ENCODE measurements around the gene NFXL1. TPM values are rescaled to one million over a fixed set of nuclear protein-coding genes. Genes with fewer than 3 reads are reported as not detected.

Gene NFXL1
- total RNA-seq, 4 donors from 2014 or later, result 5.2 to 13.4 (median 7.5) TPM

- intact Hi-C loops (cut with DNase I), result no loop called here
- Histone ChIP-seq H3K27me3 (no peaks in the 10 kb centered on the region), H3K27ac (peak overlapping the region; percentile 9 to 90 (median 84)), H3K9me3 (peaks cover 0 to 5% (median 0%) of the 10 kb centered on the region in 3 donors), H3K36me3 (peaks cover 0 to 15% (median 0%) of the 10 kb centered on the region in 3 donors), H3K4me3 (peak overlapping the region; percentile 59 to 95 (median 86)), H3K4me1 (peaks cover 0 to 26% (median 10%) of the 10 kb centered on the region in 3 donors)
- TF ChIP-seq POLR2A (IDR thresholded peaks at IDR 0.05) (no peak), CTCF (IDR thresholded peaks at IDR 0.05) (no peak)
- no peak for DNase-seq
- 0 to 2% methylated on average over 6 of the region's 6 CpGs for whole genome bisulfite sequencing, 2 donors
Observed at GRCh38 chr4:47914926-47915237, 499 bp upstream of the NFXL1 start.

GRCh38 chr4:47913861-47914219 is 543 bp downstream of the NFXL1 start:
- no peak for TF ChIP-seq POLR2A (IDR thresholded peaks at IDR 0.05)
- TF ChIP-seq CTCF (IDR thresholded peaks at IDR 0.05), result no peak
- peaks cover 0 to 26% (median 10%) of the 10 kb centered on the region in 3 donors for H3K4me1 ChIP-seq
- DNase-seq, result no peak
- peak overlapping the region; percentile 59 to 95 (median 86) for H3K4me3 ChIP-seq
- H3K36me3 ChIP-seq, result peaks cover 0 to 25% (median 0%) of the 10 kb centered on the region in 3 donors
- 0% methylated on average over 11 to 16 of the region's 29 CpGs for WGBS, 2 donors
- peaks cover 0 to 5% (median 0%) of the 10 kb centered on the region in 3 donors for H3K9me3 ChIP-seq
- intact Hi-C loops (cut with DNase I), result no loop called here
- no peaks in the 10 kb centered on the region for H3K27me3 ChIP-seq
- H3K27ac ChIP-seq, result peak overlapping the region; percentile 78 to 90 (median 84)

- peaks cover 0 to 30% (median 0%) of the 10 kb centered on the region in 3 donors for H3K36me3 ChIP-seq
- H3K9me3 ChIP-seq, result peaks cover 0 to 3% (median 0%) of the 10 kb centered on the region in 3 donors
- no peak for TF ChIP-seq CTCF (IDR thresholded peaks at IDR 0.05)
- TF ChIP-seq POLR2A (IDR thresholded peaks at IDR 0.05), result no peak
- intact Hi-C loops (cut with DNase I), result no loop called here
- peaks cover 0 to 26% (median 10%) of the 10 kb centered on the region in 3 donors for H3K4me1 ChIP-seq
- WGBS, 2 donors, result 7% methylated on average over 4 of the region's 4 CpGs
- DNase-seq, result no peak
- no peaks in the 10 kb centered on the region for H3K27me3 ChIP-seq
- peak overlapping the region; percentile 78 to 90 (median 84) for H3K27ac ChIP-seq
- H3K4me3 ChIP-seq, result peak overlapping the region; percentile 59 to 95 (median 86)
Observed at GRCh38 chr4:47913330-47913729, 1.1 kb downstream of the NFXL1 start.

- Histone ChIP-seq H3K9me3 (no peaks in the 10 kb centered on the region), H3K4me3 (no peak overlapping the region), H3K27me3 (no peaks in the 10 kb centered on the region), H3K27ac (no peak overlapping the region), H3K36me3 (peaks cover 0 to 90% (median 6%) of the 10 kb centered on the region in 3 donors), H3K4me1 (peaks cover 0 to 3% (median 0%) of the 10 kb centered on the region in 3 donors)
- intact Hi-C loops (cut with DNase I), result no loop called here
- 0 to 82% methylated on average over 1 of the region's 1 CpG for WGBS, 2 donors
- TF ChIP-seq CTCF (IDR thresholded peaks at IDR 0.05) (no peak), POLR2A (IDR thresholded peaks at IDR 0.05) (no peak)
- no peak for DNase-seq
Observed at GRCh38 chr4:47907089-47907646, 7.2 kb downstream of the NFXL1 start.

- no peaks in the 10 kb centered on the region for H3K9me3 ChIP-seq
- H3K4me1 ChIP-seq, result no peaks in the 10 kb centered on the region
- no peak overlapping the region for H3K4me3 ChIP-seq
- TF ChIP-seq POLR2A (IDR thresholded peaks at IDR 0.05), result no peak
- no peak overlapping the region for H3K27ac ChIP-seq
- intact Hi-C loops (cut with DNase I), result no loop called here
- WGBS, 2 donors, result 52 to 80% methylated on average over 1 of the region's 1 CpG
- peaks cover 6 to 98% (median 19%) of the 10 kb centered on the region in 3 donors for H3K36me3 ChIP-seq
- no peak for DNase-seq
- no peaks in the 10 kb centered on the region for H3K27me3 ChIP-seq
Observed at GRCh38 chr4:47899639-47900038, 14.7 kb downstream of the NFXL1 start.

GRCh38 chr4:47891928-47892327 is 22.5 kb downstream of the NFXL1 start:
- intact Hi-C loops (cut with DNase I), result no loop called here
- Histone ChIP-seq H3K4me3 (no peak overlapping the region), H3K4me1 (no peaks in the 10 kb centered on the region), H3K36me3 (peaks cover 4 to 100% (median 14%) of the 10 kb centered on the region in 3 donors), H3K27ac (no peak overlapping the region), H3K27me3 (no peaks in the 10 kb centered on the region), H3K9me3 (no peaks in the 10 kb centered on the region)
- WGBS, 2 donors, result 80 to 88% methylated on average over 1 of the region's 1 CpG
- TF ChIP-seq CTCF (IDR thresholded peaks at IDR 0.05) (no peak), POLR2A (IDR thresholded peaks at IDR 0.05) (no peak)
- DNase-seq, result no peak
